Right lobe of liver (tissue), 4 donors: ENCODE results near the gene EXOSC6.

Experiments used
- POLR2A ChIP-seq: fragments of 450-650 bp; IDR thresholded peaks from one replicate; pipeline ENCODE4 v1.6.1; 2017; ENCODE audit warnings: antibody characterized with exemption, mild to moderate bottlenecking
- TF ChIP-seq, protein P1 (sequence below), 4 donors: fragments of 200-600 bp in 3 of 4; fragments of 450-650 bp in 1 of 4; IDR thresholded peaks; one replicate each; pipeline versions ENCODE4 v1.5.1 to v1.8.0; 2016 to 2022; ENCODE audit warnings: antibody characterized with exemption in 4 of 4, mild to moderate bottlenecking in 2 of 4
- donor health status: DM: no; HTN: no; CAD: no.
- donor health status: DM: no; HTN: no; CAD: no.
- donor health status: DM: no; HTN: yes; CAD: no.

DNA sequence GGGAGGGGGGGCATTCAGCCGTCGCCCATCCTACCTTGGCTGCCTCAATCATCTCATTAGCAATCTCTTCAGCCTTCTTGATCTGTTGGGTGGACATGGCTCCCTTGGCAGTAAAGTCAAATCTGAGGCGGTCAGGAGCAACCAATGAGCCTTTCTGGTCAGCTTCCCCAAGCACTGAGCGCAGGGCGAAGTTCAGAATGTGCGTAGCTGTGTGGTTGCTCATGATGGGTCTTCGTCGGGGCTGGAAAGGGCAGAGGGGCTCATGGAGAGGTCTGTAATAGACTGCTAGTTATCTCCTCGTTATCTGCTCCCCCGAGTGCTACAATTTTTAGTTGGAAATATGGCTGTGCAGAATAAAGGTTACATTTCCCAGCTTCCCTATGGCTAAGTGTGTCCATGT is 7.2 kb upstream of the EXOSC6 start:
- TF ChIP-seq, protein P1, sequence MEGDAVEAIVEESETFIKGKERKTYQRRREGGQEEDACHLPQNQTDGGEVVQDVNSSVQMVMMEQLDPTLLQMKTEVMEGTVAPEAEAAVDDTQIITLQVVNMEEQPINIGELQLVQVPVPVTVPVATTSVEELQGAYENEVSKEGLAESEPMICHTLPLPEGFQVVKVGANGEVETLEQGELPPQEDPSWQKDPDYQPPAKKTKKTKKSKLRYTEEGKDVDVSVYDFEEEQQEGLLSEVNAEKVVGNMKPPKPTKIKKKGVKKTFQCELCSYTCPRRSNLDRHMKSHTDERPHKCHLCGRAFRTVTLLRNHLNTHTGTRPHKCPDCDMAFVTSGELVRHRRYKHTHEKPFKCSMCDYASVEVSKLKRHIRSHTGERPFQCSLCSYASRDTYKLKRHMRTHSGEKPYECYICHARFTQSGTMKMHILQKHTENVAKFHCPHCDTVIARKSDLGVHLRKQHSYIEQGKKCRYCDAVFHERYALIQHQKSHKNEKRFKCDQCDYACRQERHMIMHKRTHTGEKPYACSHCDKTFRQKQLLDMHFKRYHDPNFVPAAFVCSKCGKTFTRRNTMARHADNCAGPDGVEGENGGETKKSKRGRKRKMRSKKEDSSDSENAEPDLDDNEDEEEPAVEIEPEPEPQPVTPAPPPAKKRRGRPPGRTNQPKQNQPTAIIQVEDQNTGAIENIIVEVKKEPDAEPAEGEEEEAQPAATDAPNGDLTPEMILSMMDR (IDR thresholded peaks at IDR 0.05), result no peak
- no peak for TF ChIP-seq POLR2A
